Trophoblast cell (in vitro differentiated cells and primary cell): Measurements from ENCODE around the gene CDCA5.
A peak's percentile ranks its signal among the peaks of the same experiment; 100 is the strongest.

ENCODE experiments used
- DNase-seq, 2 donors: peaks; one replicate each; pipeline ENCODE4 v3.0.0-alpha.2; 2016
- H2AFZ ChIP-seq: 2 replicates; pipeline ENCODE4 v1.6.1; 2013; ENCODE audit warnings: low read length, moderate library complexity, mild to moderate bottlenecking; ENCODE audit not compliant: insufficient read depth, poor library complexity
- H2AK5ac ChIP-seq: 2 replicates; pipeline ENCODE4 v1.6.1; 2013; ENCODE audit warnings: mild to moderate bottlenecking, low read length
- H2BK120ac ChIP-seq: 2 replicates; pipeline ENCODE4 v1.6.1; 2013; ENCODE audit warnings: low read length, mild to moderate bottlenecking, moderate library complexity; ENCODE audit not compliant: insufficient read depth, poor library complexity
- H2BK12ac ChIP-seq: 2 replicates; pipeline ENCODE4 v1.6.1; 2013; ENCODE audit warnings: mild to moderate bottlenecking, low read length, moderate library complexity
- H2BK5ac ChIP-seq: 2 replicates; pipeline ENCODE4 v1.6.1; 2013; ENCODE audit warnings: low read length, low read depth, moderate library complexity, mild to moderate bottlenecking; ENCODE audit not compliant: poor library complexity
- H3K14ac ChIP-seq: 2 replicates; pipeline ENCODE4 v1.6.1; 2013; ENCODE audit warnings: mild to moderate bottlenecking, low read length
- H3K18ac ChIP-seq: 2 replicates; pipeline ENCODE4 v1.6.1; 2013; ENCODE audit warnings: mild to moderate bottlenecking, low read length
- H3K23ac ChIP-seq: 2 replicates; pipeline ENCODE4 v1.6.1; 2013; ENCODE audit warnings: low read length
- H3K27ac ChIP-seq: 2 replicates; pipeline ENCODE4 v1.5.1; 2013; ENCODE audit warnings: low read depth, mild to moderate bottlenecking, inconsistent platforms, low read length, moderate library complexity
- H3K27me3 ChIP-seq: 2 replicates; pipeline ENCODE4 v1.6.1; 2013; ENCODE audit warnings: inconsistent platforms, mild to moderate bottlenecking, low read length, moderate library complexity; ENCODE audit not compliant: insufficient read depth
- H3K36me3 ChIP-seq, 2 experiments: 1 replicate in 1 of 2; 2 replicates in 1 of 2; pipeline ENCODE4 v1.6.1; 2013; ENCODE audit warnings: low read length in 2 of 2, mild to moderate bottlenecking in 2 of 2, moderate library complexity in 1 of 2; ENCODE audit not compliant: insufficient read depth in 2 of 2, control insufficient read depth in 1 of 2
- H3K4ac ChIP-seq: 2 replicates; pipeline ENCODE4 v1.6.1; 2013; ENCODE audit warnings: low read depth, mild to moderate bottlenecking, low read length, moderate library complexity
- H3K4me1 ChIP-seq, 2 experiments: 1 replicate in 1 of 2; 2 replicates in 1 of 2; pipeline ENCODE4 v1.6.1; 2013; ENCODE audit warnings: low read length in 2 of 2, mild to moderate bottlenecking in 2 of 2, moderate library complexity in 1 of 2; ENCODE audit not compliant: insufficient read depth in 2 of 2, control insufficient read depth in 1 of 2
- H3K4me2 ChIP-seq: 2 replicates; pipeline ENCODE4 v1.6.1; 2013; ENCODE audit warnings: inconsistent platforms, mild to moderate bottlenecking, low read length, moderate library complexity
- H3K4me3 ChIP-seq: 2 replicates; pipeline ENCODE4 v1.5.1; 2013; ENCODE audit warnings: mild to moderate bottlenecking, low read depth, low read length, inconsistent platforms
- H3K79me1 ChIP-seq: one replicate; pipeline ENCODE4 v1.6.1; 2013; ENCODE audit warnings: low read length
- H3K79me2 ChIP-seq: 2 replicates; pipeline ENCODE4 v1.6.1; 2013; ENCODE audit warnings: low read length, mild to moderate bottlenecking; ENCODE audit not compliant: control insufficient read depth, insufficient read depth, poor library complexity
- H3K9ac ChIP-seq: 2 replicates; pipeline ENCODE4 v1.6.1; 2013; ENCODE audit warnings: mild to moderate bottlenecking, low read length
- H3K9me3 ChIP-seq: 2 replicates; pipeline ENCODE4 v1.6.1; 2013; ENCODE audit warnings: low read depth, mild to moderate bottlenecking, control low read depth, inconsistent platforms, low read length; ENCODE audit not compliant: insufficient read depth
- H4K12ac ChIP-seq: 2 replicates; pipeline ENCODE4 v1.6.1; 2013; ENCODE audit warnings: low read depth, mild to moderate bottlenecking, low read length, moderate library complexity
- H4K8ac ChIP-seq: 2 replicates; pipeline ENCODE4 v1.6.1; 2013; ENCODE audit warnings: low read depth, mild to moderate bottlenecking, low read length, moderate library complexity
- H4K91ac ChIP-seq: one replicate; pipeline ENCODE4 v1.6.1; 2013; ENCODE audit warnings: low read depth, mild to moderate bottlenecking, low read length, moderate library complexity
- WGBS: extraction: QIAGEN DNeasy Blood & Tissue Kit; methylation state at CpG from one replicate; pipeline ENCODE4 v1.1.7; 2013; ENCODE audit warnings: missing lambda C conversion rate; ENCODE audit not compliant: insufficient read length, insufficient coverage; ENCODE audit errors: extremely low coverage; 5-methylcytosine and 5-hydroxymethylcytosine counted together

The CDCA5 gene

DNA sequence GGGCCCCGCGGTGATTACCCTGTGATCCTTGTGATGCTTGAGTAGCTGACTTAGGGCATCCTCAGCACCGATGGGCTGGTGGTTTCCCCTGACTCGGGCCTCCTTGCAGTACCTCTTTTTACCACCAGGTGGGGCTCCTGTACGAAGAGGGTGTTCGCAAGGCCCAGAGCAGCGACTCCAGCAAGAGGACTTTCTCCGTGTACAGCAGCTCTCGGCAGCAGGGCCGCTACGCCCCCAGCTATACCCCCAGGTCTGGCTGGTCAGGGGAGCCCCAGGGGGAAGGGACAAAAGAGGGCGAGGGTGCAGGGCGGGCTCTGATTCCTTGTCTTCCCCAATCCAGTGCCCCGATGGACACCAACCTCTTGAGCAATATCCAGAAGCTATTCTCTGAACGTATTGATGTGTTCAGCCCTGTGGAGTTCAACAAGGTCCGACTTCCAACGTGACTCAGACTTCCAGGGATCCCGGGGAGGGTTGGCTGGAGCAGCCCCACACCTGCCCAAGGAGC lies 26.6 kb upstream of the CDCA5 start:
- peaks cover 12% of the 10 kb centered on the region for H3K79me1 ChIP-seq

DNA sequence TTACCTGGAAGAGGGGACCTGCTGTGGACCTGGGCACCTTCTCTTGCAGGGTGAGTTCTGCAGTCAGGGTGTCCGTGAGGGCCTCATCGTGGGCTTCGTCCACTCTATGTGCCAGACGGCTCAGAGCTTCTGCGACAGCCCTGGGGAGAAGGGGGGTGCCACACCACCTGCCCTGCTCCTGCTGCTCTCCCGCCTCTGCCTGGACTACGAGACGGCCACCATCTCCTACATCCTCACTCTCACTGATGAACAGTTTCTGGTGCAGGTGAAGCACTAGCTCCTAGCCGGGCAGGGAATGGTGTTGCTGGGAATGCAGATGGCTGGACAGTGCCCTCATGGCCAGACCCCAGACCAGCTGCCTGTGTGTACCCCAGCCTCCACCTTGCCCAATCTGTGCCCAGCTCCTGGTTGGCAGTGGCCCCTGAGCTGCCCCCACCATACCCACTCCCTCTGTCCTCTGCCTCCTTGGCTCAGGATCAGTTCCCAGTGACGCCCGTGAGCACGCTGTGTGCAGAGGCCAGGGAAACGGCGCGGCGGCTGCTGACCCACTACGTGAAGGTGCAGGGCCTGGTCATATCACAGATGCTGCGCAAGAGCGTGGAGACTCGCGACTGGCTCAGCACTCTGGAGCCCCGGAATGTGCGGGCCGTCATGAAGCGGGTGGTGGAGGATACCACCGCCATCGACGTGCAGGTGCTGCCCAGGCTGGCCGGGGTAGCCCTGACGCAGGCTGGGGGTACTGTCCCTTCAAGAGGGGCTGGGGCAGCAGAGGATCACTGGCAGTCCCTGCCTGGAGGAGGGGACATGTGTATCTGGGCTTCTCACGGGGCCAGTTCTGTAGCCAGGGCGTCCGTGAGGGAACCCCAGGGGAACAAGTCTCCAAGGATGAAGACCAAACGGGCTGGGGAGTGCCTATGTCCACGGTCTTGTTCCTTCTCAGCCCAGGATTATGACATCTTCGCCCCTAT lies 25.7 kb upstream of the CDCA5 start:
- Histone ChIP-seq H2AK5ac (no peak overlapping the region), H3K4me3 (no peak overlapping the region), H3K4ac (no peak overlapping the region), H4K91ac (no peak overlapping the region), H3K27me3 (no peaks in the 10 kb centered on the region), H3K23ac (no peak overlapping the region), H4K12ac (no peak overlapping the region), H3K14ac (no peak overlapping the region), H3K18ac (no peak overlapping the region), H3K4me1 (peaks cover 9 to 12% of the 10 kb centered on the region in 2 experiments), H3K9me3 (no peaks in the 10 kb centered on the region), H3K27ac (no peak overlapping the region), H2BK5ac (no peak overlapping the region), H3K4me2 (no peak overlapping the region), H2BK120ac (no peak overlapping the region), H3K36me3 (peaks cover 27 to 32% of the 10 kb centered on the region in 2 experiments), H2AFZ (no peak overlapping the region), H2BK12ac (no peak overlapping the region), H3K9ac (no peak overlapping the region), H3K79me2 (peaks cover 8% of the 10 kb centered on the region), H3K79me1 (peaks cover 12% of the 10 kb centered on the region), H4K8ac (no peak overlapping the region)
- no CpG with 5 or more reads among the region's 36 CpGs for WGBS
- no peak for DNase-seq

More for the DNA sequence above, 26.6 kb upstream of the CDCA5 start:
- no peak overlapping the region for H4K8ac ChIP-seq
- no peak overlapping the region for H4K12ac ChIP-seq
- H3K9ac ChIP-seq = no peak overlapping the region
- H3K23ac ChIP-seq = no peak overlapping the region
- DNase-seq = peak; percentile 80 to 93
- H2BK120ac ChIP-seq = no peak overlapping the region
- no peaks in the 10 kb centered on the region for H3K27me3 ChIP-seq
- no peak overlapping the region for H2AK5ac ChIP-seq
- H3K4me3 ChIP-seq = no peak overlapping the region
- peaks cover 9 to 12% of the 10 kb centered on the region in 2 experiments for H3K4me1 ChIP-seq
- H3K14ac ChIP-seq = no peak overlapping the region
- no peak overlapping the region for H3K27ac ChIP-seq
- H3K4me2 ChIP-seq = no peak overlapping the region
- no peak overlapping the region for H4K91ac ChIP-seq
- H3K36me3 ChIP-seq = peaks cover 34 to 40% of the 10 kb centered on the region in 2 experiments
- H3K18ac ChIP-seq = no peak overlapping the region
- H3K9me3 ChIP-seq = no peaks in the 10 kb centered on the region
- H2BK12ac ChIP-seq = no peak overlapping the region
- H2AFZ ChIP-seq = no peak overlapping the region
- no peak overlapping the region for H2BK5ac ChIP-seq
- H3K79me2 ChIP-seq = peaks cover 8% of the 10 kb centered on the region
- no peak overlapping the region for H3K4ac ChIP-seq
- no CpG with 5 or more reads among the region's 18 CpGs for WGBS

DNA sequence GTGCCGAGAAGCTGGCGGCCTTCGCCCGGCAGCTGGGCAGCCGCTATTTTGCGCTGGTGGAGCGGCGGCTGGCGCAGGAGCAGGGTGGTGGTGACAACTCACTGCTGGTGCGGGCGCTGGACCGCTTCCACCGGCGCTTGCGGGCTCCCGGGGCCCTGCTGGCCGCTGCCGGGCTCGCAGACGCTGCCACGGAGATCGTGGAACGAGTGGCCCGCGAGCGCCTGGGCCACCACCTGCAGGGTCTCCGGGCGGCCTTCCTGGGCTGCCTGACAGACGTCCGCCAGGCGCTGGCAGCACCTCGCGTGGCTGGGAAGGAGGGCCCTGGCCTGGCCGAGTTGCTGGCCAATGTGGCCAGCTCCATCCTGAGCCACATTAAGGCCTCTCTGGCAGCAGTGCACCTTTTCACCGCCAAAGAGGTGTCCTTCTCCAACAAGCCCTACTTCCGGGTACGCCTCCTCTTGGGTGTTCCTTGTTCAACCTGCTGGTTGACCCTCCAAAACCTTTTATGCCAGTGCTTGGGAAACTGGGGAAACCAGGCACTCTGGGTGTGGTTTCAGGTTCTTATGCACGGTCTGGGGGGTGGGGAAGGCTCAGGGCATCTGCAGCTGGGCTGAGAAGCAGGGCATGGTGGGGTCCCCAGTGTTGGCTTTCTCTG lies 24.8 kb upstream of the CDCA5 start:
- Histone ChIP-seq H3K23ac (no peak overlapping the region), H3K14ac (no peak overlapping the region)
- DNase-seq = no peak

DNA sequence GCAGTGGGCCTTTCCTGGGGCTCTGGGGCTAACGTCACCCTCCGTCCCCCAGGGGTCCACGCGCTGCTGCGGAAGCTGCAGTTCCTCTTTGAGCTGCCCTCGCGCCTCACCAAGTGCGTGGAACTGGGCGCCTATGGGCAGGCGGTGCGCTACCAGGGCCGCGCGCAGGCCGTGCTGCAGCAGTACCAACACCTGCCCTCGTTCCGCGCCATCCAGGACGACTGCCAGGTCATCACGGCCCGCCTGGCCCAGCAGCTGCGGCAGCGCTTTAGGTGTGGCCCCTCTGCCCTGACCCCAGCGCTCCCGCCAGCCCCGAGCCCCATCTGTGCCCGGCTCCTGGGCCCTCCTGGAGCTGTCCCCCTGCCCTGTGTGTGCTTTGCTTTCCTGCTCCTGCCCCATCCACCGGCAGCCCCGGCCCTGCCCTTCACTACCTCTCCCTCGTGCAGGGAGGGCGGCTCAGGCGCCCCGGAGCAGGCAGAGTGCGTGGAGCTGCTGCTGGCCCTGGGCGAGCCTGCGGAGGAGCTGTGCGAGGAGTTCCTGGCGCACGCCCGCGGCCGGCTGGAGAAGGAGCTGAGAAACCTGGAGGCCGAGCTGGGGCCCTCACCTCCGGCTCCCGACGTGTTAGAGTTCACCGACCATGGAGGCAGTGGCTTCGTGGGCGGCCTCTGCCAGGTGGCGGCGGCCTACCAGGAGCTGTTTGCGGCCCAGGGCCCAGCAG lies 24.1 kb upstream of the CDCA5 start:
- Histone ChIP-seq H3K23ac (no peak overlapping the region), H3K18ac (no peak overlapping the region), H3K14ac (no peak overlapping the region), H2BK12ac (no peak overlapping the region), H3K27me3 (no peaks in the 10 kb centered on the region), H2AK5ac (no peak overlapping the region), H3K4ac (no peak overlapping the region), H4K91ac (no peak overlapping the region), H2AFZ (no peak overlapping the region), H3K4me1 (peaks cover 3 to 6% of the 10 kb centered on the region in 2 experiments), H4K8ac (no peak overlapping the region), H3K36me3 (peaks cover 27 to 32% of the 10 kb centered on the region in 2 experiments), H3K4me3 (no peak overlapping the region), H3K4me2 (no peak overlapping the region), H3K9me3 (no peaks in the 10 kb centered on the region), H3K27ac (no peak overlapping the region), H3K79me2 (peaks cover 7% of the 10 kb centered on the region), H2BK120ac (no peak overlapping the region), H2BK5ac (no peak overlapping the region), H4K12ac (no peak overlapping the region), H3K9ac (no peak overlapping the region), H3K79me1 (peaks cover 10% of the 10 kb centered on the region)
- no CpG with 5 or more reads among the region's 52 CpGs for WGBS
- no peak for DNase-seq

More for the DNA sequence above, 24.8 kb upstream of the CDCA5 start:
- Histone ChIP-seq H3K27ac (no peak overlapping the region), H4K8ac (no peak overlapping the region), H4K12ac (no peak overlapping the region), H2AK5ac (no peak overlapping the region), H3K4ac (no peak overlapping the region), H2BK12ac (no peak overlapping the region), H2BK120ac (no peak overlapping the region), H3K4me2 (no peak overlapping the region), H2AFZ (no peak overlapping the region), H3K4me3 (no peak overlapping the region), H3K79me2 (peaks cover 8% of the 10 kb centered on the region), H3K9ac (no peak overlapping the region), H3K9me3 (no peaks in the 10 kb centered on the region), H2BK5ac (no peak overlapping the region), H4K91ac (no peak overlapping the region), H3K79me1 (peaks cover 12% of the 10 kb centered on the region), H3K36me3 (peaks cover 27 to 32% of the 10 kb centered on the region in 2 experiments), H3K18ac (no peak overlapping the region), H3K4me1 (peaks cover 9 to 12% of the 10 kb centered on the region in 2 experiments), H3K27me3 (no peaks in the 10 kb centered on the region)
- no CpG with 5 or more reads among the region's 38 CpGs for WGBS
